ENCODE results near the gene LRP2.

LRP2 gene

GRCh38 chr2:169090133-169090820 is 272.1 kb downstream of the LRP2 start:
- DNase-seq (ENCODE audit: low read depth) = no peak

- no peak for DNase-seq (ENCODE audit: low read depth)
These were observed 273.2 kb downstream of the LRP2 start for GRCh38 chr2:169089182-169089581.

- DNase-seq (ENCODE audit: low read depth) = no peak
These were observed 274.5 kb downstream of the LRP2 start for GRCh38 chr2:169087757-169088379.

DNA sequence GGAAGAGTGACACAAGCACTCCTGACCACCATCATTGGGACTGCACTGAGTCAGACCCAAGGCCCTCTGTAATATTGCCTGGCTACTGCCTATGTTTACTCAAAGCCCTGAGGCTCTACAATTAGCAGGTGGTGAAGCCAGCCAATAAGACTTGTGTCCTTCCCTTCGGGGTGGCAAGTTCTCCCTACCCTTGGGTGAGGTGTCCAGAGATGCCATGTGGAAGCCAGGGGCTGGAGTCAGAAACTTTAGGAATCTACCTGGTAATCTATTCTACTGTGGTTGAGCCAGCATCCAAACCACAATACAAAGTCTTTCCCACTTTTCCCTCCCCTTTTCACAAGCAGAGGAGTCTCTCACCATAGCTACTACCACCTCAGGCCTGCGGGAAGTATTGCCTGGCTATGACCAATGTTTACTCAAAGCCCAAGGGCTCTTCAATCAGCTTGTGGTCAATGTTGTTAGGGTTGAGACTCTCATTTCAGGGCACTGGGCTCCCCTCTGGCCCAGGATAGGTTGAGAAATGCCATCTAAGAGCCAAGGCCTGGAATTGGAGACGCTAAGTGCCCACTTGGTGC is 275.4 kb downstream of the LRP2 start:
- DNase-seq (ENCODE audit: low read depth) = no peak

DNA sequence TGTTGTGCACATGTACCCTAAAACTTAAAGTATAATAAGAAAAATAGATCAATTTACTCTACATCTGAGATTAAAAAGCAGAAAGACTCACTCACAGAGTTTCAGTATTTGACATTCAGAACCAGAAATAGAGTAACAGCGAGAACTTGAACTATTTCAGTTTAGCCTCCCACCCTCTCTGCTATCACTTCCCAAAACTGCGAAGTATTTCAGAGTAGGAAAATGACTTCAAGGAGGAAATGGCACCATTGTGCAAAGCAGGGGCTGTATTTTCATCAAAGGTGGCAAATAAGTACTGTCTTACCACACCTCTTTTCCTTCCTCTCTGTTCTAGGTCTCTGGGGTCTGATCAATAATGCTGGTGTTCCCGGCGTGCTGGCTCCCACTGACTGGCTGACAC is 279.3 kb downstream of the LRP2 start:
- DNase-seq (ENCODE audit: low read depth) = no peak

- DNase-seq (ENCODE audit: low read depth) = no peak
These were observed 280.8 kb downstream of the LRP2 start for GRCh38 chr2:169081551-169081950.

DNA sequence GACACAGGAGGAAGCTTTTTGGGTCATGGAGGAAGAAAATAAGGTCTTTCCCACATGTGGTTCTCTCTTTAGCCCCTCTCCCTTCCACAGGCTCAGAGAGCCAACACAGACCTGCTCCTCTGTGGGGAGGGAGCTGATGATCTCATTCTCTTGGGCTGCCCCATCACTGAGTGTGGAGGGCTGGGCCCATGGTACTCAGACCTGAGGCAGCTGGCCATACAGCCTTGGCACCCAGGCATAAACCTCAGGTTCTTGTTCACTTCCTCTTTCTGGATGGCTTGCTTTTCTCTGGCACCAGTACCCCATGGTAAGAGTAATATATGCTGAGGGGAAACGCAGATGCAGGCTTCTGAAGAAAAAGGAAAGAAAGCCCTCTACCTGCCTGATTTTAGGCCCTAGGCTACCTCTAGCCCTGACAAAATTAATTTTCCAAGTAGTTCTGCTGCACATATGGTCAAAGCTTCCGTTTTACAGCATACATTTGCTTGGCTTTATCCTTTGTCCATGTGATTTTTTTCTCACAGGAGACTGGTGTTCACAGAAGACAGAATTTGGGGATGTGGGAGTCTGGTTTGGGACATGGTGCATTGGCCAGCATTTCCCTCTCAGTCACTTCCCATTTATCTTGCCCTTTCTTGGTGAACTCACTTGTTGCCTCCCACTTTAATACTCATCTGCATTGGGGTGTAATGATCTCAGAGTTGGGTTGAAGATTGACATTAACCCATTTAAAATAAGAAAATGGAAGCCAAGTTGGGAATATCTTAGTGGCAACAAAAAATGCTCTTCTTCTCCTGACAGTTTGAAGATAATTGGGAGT is 281.9 kb downstream of the LRP2 start:
- DNase-seq (ENCODE audit: low read depth) = no peak

DNA sequence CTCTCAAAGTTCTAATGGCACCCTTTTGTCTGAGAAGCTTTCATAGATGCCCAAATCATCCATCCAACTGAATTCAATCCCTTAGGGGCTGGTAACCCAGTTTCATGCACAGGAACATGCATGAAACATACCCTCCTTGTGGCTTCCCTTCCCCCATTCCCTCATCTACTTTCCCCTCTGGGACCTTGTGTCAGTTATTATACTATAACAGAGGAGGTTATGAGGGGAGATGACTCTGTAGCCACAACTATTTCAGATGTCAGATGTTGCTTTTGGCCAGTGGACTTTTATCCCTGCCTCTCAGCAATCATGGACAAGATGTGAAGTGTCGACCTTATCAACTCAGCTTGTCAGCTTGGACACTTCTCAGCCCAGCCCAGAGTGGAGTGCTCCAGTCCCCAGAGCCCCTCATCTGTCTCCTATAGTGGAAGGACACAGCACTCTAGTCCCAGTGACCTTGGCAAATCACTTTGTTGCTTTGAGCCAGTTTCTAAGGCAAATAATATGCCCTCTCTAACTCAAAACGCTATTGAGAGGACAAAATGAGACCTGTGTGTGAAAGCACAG is 284.6 kb downstream of the LRP2 start:
- no peak for DNase-seq (ENCODE audit: low read depth)

Measured in stimulated activated CD8-positive, alpha-beta memory T cell treated with anti-CD3 and anti-CD28 coated beads, Interleukin-12 subunit alpha, Interleukin-12 subunit beta, amount 100 ng/mL, for 4 hours (primary cell).